Superior temporal gyrus (tissue), 1 donor: ENCODE results near the gene CRB1.

ENCODE experiments used
- DNase-seq: peaks from one replicate; pipeline ENCODE4 v3.0.0-alpha.2; 2016; ENCODE audit errors: extremely low spot score

The CRB1 gene

DNA sequence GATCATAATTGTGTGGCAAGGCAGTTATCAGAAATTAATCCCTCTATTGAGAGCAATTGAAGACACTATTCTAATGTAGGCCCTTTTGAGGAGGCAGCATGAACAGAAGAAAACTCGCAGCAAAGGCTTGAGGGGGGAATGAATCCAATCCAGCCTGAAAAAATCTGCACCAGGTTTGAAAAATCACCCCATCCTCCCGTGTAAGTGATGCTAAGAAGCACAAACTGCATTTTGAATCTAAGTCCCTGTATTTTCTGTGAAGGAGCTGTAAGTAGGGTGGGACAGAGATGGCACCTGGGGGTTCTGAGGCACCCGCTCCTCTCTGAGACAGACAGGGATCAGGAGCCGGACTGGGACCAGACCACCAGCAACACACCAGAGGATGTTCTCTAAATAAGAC lies at the start of gene CRB1:
TSS of gene CRB1 (plus strand) at position 241 of the 400 bp plus-strand sequence. CDS start 161 bp downstream, outside the sequence.
- peak; percentile 74 for DNase-seq

DNA sequence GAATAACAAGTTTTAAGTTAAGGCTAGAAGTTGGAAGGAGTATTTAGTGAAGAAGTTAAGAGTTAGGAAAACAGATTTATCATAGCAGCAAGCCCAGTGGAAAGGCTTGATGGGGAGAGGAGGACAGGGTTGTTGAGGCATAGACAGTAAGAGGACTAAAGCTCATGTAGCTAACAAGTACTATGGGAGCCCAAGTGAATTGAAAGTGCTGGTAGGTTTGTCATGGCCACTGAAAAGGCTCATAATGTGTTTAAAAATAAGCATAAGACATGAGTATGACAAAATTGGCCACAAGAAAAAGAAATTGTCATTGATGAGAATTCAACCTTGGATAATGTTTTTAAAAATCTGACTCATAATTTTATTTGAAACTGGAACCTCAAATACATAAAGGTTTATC lies 49.2 kb upstream of the CRB1 start:
- DNase-seq, result no peak

DNA sequence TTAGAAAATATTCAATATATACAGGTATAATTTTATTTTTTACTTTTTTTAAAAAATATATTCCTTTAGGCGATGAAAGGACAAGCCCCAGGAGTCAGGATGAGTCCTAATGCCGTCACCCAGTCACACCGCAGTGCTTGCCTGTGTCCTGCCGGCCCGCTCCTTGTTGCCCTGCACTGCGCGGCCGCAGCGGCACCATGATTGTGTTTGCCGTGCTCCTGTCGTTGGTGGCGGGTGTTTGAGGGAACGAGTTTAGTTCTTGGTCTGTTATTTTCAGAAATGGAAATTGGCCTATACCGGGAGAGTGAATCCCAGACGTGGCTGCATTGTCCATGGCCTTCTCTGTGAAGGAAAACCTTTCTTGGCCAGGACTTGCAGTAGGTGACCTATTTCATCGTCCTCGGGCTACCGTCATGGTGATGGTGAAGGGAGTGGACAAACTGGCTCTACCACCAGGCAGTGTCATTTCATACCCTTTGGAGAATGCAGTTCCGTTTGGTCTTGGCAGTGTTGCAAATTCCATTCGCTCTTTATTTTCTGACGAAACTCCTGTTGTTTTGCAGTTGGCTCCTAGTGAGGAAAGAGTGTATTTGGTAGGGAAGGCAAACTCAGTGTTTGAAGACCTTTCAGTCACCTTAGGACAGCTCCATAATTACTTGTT lies 45.9 kb upstream of the CRB1 start:
- no peak for DNase-seq

DNA sequence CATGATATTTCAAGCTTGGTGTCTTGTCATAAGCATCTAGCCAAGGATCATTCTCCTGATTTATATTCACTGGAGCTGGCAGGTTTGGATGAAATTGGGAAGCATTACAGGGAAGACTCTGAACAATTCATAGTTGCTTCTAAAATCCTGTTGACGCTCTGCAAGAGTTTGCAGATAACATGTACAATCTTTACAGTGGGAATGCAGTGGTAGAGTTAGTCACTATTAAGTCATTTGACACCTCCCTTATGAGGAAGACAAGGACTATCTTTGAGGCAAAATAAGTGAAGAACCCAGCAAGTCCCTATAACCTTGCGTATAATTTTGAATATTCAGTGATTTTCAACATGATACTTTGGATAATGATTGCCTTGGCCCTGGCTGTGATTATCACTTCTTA lies 45.3 kb upstream of the CRB1 start:
- DNase-seq, result no peak

DNA sequence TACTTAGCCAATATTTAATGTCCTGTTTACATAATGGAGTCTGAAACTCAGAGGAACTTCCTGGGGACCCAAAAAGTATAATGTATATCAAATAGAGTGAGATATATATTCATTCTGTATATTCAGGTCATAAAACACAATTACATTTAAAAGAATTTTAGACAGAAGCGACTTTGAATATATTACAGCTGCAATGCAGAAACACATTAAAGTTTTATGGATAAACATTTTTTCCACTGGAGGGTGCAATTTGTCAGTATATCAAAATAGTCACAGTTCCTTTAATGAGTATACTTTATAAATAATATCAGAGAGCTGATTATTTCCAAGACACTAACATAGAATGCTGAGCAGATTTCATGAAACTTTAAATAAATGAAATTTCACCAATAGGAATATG lies 43.9 kb upstream of the CRB1 start:
- peak; percentile 82 for DNase-seq

DNA sequence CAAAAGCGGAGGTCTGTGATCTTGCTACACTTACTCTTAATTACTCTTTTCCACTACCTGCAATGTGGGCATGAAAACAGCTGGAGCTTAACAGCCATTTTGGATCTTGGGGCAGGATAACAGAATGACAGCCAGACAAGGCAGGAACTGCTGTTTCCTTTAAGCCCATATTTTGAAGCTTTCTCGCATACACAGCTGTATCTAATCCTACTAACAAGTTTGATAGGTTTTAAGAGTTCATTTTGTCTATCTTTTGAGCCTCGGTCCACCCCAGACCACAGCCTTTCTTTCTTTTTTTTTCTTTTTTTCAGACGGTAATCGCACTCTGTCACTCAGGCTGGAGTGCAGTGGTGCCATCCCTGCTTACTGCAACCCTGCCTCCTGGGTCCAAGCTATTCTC lies 42.4 kb upstream of the CRB1 start:
- DNase-seq, result no peak

DNA sequence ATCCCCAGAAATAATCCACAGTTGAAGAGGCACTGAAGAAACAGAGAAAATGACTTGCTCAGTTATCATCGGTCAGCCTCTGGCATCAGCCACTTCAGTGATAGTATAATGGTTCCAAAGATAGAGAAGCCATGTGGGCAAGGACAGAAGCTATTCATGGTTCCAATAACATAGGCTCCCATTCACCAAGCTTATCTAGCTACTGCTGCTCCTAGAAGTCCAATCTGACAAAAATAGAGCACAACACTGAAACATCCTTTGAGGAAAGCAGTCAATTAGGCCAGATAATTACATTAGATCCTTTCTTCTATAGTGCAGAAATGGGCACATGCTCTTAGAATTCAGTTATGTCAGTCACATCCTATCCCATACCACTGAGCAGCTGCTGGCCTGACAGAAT lies 33.5 kb upstream of the CRB1 start:
- DNase-seq, result peak; percentile 81

DNA sequence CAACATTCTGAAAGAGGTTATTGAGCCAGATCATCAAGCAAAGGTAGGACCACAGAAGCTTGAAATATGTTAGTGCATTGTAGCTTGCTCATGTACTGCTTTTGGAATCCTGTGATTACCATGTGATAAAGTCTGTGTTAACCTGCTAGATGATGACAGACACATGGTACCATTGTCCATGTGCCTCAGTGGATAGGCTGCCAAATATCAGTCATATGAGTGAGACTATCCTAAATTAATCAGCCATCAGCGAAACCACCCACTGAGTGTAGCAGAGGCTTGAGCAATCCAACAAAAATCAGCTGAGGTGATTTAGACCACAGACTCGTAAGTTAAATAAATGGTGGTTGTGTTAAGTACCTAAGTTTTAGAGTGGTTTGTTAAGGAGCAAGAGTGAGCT lies 32.7 kb upstream of the CRB1 start:
- DNase-seq, result no peak

DNA sequence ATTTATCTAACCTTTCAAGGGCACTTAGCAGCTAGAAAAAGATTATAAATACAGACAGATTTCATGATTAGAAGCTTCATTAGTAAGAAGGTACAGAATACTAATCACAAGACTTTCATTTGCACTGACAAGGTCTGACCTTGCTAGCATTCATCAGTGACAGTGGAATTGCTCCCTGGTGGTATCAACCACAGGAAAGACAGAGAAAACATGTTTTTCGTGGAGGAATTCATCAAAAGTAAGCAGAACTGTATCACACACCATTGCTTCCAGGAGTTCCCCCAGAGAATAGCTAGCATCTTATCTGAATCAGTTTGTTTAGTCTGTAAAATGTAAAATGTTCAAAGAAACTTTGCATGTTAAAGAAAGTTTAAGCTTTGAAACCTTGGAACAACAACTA lies 20.6 kb upstream of the CRB1 start:
- no peak for DNase-seq

DNA sequence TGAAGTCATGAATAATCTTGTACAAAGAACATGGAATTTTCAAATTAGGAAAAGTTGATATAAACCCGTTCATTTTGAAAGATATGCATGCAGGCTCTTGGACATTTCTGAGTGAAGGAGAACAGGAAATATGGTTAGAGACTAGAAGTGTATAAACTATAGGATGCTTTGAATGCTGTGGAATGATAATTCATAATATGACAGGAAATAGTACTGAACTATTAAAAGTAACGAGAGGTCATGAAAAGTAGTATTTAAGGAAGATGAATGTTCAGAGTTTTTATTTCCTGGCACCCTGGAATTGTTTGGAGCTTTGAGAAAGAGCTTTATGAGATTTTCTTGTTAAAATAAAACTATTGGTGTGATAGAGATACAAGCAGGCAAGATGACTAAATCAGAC lies 18.7 kb upstream of the CRB1 start:
- no peak for DNase-seq

DNA sequence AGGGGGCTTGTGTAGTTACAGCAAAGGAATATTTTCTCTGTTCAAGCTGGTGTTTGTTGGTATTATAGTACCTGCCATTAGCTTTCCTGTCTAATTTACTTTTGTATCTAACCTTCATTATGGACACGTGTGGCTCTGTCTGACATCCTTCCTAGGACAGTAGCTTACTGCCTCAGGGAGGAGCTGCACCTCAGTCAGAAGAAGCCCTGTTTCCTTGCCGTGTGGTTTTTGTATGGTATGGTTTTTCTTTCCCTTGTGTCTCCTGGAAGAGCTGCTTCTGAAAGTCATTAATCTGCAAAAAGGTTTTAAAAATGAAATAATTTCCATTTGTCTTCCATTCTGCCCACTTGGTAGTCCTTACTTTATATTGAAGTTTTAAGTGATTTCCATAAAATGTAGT lies 17.4 kb upstream of the CRB1 start:
- DNase-seq, result no peak

DNA sequence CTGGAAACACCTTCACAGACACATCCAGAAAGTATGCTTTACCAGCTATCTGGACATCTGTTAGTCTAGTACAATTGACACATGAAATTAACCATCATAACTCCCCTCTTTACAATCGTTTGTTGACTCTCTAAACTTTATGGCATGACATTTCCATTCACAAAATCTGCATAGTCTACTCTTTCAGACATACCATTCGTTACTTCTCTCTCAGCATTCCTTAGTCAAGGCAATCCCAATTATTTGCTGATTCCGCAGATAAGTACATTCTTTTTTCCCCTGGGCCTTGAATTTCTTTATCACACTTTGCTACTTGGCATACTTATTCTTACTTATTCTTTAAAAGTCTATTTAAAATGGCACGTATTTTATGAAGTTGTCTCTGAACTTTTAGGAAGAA lies 15.1 kb upstream of the CRB1 start:
- DNase-seq, result no peak

DNA sequence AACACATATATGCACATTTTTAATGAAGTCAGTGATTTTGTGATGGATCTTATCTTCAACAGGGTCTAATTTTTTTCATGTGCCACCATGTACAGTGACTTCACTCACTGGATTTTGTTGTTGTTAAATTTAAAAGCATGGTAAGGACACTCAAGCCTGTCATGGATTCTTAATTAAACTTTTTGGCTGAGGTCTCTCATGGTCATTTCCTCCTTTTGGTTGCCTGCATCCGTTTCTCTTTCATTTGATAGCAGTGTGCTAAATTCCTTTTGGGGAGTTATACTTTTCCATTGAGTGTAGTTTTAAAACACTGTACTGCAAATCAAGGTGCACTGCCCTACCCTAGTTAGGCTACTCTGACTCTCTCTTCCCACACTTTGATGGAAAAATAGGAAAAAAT lies 13.2 kb upstream of the CRB1 start:
- DNase-seq, result no peak

DNA sequence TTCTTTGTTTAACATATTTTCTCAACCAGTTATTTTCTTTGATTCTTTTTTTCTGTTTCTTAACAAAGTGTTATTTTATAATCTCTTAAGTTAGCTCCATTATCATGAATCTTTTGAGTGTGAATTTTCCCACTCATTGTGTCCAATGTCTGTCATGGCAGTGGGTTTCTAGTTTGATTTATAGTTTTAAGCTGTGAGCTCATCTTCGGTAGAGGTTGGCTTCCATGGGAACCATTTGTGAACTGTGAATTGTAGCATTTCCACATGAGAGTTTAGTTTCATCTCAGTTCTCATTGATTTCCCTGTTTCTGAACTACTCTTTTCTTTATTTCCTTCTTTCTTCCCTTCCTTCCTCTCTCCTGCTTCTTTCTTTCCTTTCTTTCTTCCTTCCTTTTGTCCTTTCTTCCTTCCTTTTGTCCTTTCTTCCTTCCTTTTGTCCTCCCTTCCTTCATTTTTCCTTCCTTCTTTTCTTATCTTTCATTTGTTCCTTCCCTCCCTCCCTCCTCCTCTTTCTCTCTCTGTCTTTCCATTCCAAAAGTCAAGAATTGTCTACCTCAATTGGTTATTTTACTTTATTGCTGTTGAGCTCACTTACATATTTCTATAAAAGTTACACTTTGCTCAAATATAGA lies 3.0 kb upstream of the CRB1 start:
- DNase-seq, result no peak

DNA sequence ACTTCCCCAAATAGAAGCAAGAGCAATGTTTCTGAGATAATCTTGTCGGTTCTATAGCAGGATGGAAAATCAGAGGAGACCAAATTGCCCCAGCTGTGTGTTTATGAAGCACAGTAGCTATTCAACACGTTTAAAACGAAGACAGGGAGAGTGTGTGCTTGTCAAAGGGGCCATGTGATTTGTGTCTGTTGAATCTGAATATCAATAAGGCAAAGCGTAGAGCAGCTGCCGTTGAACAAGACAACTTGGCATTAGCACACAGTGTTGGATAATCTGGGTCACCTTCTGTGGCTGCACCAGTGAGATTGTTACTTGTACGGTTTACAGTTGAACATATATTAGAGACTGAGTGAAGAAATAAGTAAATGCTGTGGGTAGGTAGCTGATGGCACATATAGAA lies 1.0 kb downstream of the CRB1 start:
- peak; percentile 82 for DNase-seq

DNA sequence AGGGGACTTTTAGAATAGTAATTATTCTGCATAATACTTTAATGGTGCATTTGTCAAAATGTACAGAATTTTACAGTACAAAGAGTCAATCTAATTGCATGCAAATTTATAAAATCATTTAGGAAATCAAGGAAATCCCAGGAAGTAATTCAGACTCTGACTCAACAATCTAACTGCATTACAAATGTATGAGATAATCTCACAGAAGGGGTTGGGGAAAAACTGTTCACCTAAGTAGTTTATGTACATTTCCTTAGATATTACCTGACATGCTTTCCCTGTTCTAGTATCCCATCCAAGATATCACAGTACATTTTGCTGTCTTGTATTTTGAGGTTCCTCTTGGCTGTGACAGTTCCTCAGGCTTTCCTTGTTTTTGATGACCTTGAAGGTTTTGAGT lies 4.7 kb downstream of the CRB1 start:
- DNase-seq, result no peak

DNA sequence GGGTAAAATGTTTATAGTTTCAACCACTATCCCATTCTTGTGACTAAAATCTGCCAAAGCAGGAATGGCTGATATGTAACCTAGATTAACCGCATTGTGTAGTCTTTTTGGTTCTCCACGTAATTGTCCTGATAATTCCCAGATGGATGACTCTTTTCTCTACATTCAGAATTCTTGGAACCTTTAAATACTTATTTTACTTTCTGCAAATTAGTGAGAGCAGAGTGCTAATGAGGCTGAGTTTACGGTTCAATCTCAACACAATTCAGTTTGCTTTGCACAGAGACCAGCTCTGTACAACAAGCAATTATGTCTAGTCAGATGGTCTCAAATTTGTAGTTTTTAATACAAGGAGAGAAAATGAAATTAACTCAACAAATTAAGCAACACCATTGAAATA lies 9.1 kb downstream of the CRB1 start:
- DNase-seq, result no peak

DNA sequence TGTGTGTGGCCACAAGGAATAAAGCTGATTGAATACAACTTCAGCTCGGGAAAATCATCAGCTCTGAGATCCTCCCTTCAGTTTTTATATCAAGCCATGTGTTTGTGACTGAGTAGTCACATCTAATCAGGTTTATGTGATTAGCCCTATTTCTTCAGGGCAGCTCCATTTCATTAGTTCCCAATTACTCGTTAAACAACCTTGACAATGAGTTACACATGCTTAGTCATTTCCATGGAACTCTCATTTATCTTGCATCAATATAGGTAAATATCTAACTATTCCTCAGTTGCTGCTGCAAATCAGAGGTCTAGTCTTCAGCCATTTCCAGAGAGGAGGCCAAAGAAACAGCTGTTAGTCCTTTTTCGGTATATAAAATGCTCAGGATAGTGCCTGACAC lies 16.3 kb downstream of the CRB1 start:
- no peak for DNase-seq

DNA sequence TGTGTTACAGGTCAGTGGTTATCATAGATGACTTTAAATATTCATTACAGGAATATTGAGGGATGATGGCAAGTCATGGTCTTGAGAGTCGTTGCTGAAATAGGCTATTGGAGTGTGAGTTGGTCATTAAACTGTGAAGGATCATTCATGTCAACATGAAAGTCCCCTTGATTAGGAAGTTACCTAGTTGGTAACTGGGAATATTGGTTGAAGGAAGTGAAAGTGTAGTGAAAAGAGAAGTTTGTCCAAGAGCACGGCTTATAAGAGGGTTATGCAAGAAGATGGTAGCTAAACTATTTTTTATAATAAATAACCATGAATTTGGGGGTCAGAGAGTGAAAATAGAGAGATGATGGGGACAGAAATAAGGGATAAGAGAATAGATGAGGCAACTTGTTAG lies 16.9 kb downstream of the CRB1 start:
- no peak for DNase-seq

DNA sequence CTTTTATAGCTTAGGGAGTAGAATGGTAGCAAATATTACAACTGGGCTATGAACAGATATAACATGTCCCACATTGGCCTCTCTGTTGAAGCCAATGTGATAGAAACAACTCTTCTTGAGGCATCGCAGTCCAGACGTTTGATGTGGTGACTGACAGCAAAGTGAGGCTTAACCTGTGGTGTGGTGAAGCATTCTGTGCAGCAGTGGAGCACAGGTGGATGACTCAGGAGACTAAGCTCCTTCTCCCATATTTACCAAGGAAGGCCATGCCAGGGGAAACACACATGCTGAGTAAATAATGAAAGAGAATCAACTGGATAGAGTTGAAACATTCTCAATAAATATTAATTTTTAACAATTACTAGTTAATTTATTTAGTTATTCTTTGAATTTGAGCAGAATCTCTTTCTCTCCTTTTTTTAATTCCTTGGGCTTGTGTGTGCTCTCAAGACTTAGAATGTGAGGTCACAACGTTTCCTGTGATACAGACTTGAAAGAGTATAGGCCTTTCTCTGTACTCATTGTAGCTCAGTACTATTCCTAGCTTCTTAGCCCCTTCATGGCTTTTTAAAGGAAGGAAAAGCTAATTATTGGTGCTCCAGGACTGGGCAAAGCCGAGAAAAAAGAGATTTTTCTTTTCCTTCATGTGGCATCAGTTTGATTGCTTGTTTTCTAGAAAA lies 17.6 kb downstream of the CRB1 start:
- no peak for DNase-seq

DNA sequence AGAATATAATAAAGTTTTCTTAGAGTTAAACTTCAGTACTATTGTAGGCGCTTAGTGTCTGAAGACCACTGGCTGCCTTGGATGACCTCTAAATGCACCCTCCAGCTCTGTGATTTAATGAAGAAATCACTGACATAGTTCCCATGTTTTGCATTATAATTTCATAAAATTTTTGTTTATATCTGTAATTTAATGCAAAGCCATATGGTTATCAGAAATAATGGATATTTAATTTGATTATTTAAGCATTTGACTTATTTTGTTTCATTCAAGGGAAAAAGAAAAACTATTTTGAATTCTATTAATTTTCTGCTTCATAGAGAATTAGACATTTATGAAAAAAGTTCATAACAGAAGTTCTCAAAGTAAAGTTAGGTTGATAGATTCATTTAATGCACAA lies 18.6 kb downstream of the CRB1 start:
- no peak for DNase-seq

DNA sequence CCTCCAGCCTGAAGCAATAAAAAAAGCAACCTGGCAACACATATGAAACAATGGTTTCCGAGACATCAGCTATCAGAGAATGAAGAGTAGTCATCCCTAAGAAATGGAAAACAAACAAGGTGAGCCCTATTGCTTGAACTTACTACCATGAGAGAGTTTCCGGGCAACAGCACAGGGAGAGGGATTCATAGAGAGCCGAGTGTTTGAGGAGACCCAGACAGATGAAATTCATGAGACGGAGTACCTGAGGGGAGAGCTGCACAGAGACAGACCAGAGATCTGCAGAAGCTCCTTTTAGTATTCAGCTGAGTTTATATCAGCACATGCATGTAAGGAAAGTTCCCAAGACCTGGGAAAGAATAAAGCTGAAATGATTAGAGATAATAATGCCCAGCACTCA lies 19.8 kb downstream of the CRB1 start:
- DNase-seq, result no peak

DNA sequence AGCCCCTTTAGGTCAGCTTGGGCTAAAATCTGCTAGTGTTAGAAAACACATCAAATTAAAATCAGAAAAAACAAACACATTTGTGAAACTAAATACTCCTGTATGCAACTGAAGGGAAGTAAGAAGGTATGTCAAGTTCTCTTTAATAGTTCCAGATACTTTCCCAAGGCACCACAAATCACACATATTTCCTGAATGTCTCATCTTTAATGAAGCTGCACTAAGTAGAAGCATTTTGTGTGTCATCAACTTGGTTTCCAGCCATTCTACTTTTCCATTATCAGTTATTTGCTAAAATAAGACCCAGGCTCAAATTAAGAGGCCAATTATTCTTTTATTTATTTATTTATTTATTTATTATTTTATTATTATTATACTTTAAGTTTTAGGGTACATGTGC lies 34.7 kb downstream of the CRB1 start:
- no peak for DNase-seq
